Uterus (tissue), 2 donors: ENCODE measurements around the gene KRTAP10-3.

ENCODE experiments used
- POLR2A ChIP-seq, 2 donors: fragments of 450-650 bp; IDR thresholded peaks; one replicate each; pipeline ENCODE4 v1.6.1; 2016; ENCODE audit warnings: antibody characterized with exemption in 2 of 2, mild to moderate bottlenecking in 1 of 2, moderate library complexity in 1 of 2
- TF ChIP-seq, protein P1 (sequence below), 4 experiments: fragments of 200-600 bp in 2 of 4; fragments of 450-650 bp in 2 of 4; sonication (generic) in 2 of 4; IDR thresholded peaks; one replicate each; pipeline ENCODE4 v1.5.1; 2016 to 2019; ENCODE audit warnings: antibody characterized with exemption in 4 of 4, mild to moderate bottlenecking in 2 of 4, moderate library complexity in 1 of 4

DNA sequence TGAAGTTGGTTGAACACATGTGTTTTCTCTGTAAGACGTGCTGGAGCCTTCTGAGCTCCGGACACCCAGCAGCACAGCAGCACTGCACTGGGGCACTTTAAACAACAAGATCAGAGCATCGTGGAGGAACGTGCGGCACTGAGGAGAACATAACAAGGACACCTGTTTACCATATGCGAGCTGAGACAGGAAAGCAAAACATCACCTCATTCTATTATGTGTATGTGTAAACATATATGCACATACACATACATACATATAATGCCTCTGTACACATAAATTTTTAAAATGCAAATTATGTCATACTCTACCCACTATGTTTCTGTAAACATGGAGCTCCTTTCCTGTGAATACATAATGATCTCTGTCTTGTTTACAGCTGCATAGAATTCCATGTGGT, 36.9 kb upstream of the KRTAP10-3 start:
- no peak for TF ChIP-seq POLR2A (IDR thresholded peaks at IDR 0.05)
- TF ChIP-seq, protein P1, sequence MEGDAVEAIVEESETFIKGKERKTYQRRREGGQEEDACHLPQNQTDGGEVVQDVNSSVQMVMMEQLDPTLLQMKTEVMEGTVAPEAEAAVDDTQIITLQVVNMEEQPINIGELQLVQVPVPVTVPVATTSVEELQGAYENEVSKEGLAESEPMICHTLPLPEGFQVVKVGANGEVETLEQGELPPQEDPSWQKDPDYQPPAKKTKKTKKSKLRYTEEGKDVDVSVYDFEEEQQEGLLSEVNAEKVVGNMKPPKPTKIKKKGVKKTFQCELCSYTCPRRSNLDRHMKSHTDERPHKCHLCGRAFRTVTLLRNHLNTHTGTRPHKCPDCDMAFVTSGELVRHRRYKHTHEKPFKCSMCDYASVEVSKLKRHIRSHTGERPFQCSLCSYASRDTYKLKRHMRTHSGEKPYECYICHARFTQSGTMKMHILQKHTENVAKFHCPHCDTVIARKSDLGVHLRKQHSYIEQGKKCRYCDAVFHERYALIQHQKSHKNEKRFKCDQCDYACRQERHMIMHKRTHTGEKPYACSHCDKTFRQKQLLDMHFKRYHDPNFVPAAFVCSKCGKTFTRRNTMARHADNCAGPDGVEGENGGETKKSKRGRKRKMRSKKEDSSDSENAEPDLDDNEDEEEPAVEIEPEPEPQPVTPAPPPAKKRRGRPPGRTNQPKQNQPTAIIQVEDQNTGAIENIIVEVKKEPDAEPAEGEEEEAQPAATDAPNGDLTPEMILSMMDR (IDR thresholded peaks at IDR 0.05), result no peak
